GM21619 (cell line): ENCODE results near the gene SYNM.

ENCODE experiments used
- ATAC-seq: cut with Tn5 transposase; IDR thresholded peaks from one replicate; pipeline ENCODE4 v1.9.1; 2021; ENCODE audit not compliant: unreplicated experiment

Gene SYNM

GRCh38 chr15:99085413-99086326 is 19.2 kb upstream of the SYNM start:
- no peak for ATAC-seq

GRCh38 chr15:99086327-99086667 is 18.6 kb upstream of the SYNM start:
- no peak for ATAC-seq

GRCh38 chr15:99087405-99087943 is 17.4 kb upstream of the SYNM start:
- no peak for ATAC-seq

GRCh38 chr15:99090011-99090699 is 14.7 kb upstream of the SYNM start:
- ATAC-seq = peak; percentile 100

GRCh38 chr15:99090938-99091337 is 13.9 kb upstream of the SYNM start:
- ATAC-seq = no peak

- ATAC-seq = no peak
Measured at GRCh38 chr15:99092554-99093172, 12.2 kb upstream of the SYNM start.

- ATAC-seq = no peak
Measured at GRCh38 chr15:99095626-99096025, 9.3 kb upstream of the SYNM start.

GRCh38 chr15:99096173-99096893 is 8.5 kb upstream of the SYNM start:
- no peak for ATAC-seq

GRCh38 chr15:99096894-99097426 is 7.9 kb upstream of the SYNM start:
- ATAC-seq = no peak

GRCh38 chr15:99097441-99098410 is 7.2 kb upstream of the SYNM start:
- ATAC-seq = no peak

GRCh38 chr15:99098426-99098825 is 6.5 kb upstream of the SYNM start:
- no peak for ATAC-seq

GRCh38 chr15:99098991-99099390 is 5.9 kb upstream of the SYNM start:
- no peak for ATAC-seq

- no peak for ATAC-seq
Measured at GRCh38 chr15:99099661-99100060, 5.2 kb upstream of the SYNM start.

- ATAC-seq = peak; percentile 33
Measured at GRCh38 chr15:99100245-99101173, 4.4 kb upstream of the SYNM start.

GRCh38 chr15:99101501-99101900 is 3.4 kb upstream of the SYNM start:
- no peak for ATAC-seq

- no peak for ATAC-seq
Measured at GRCh38 chr15:99102332-99103235, 2.3 kb upstream of the SYNM start.

GRCh38 chr15:99103279-99103678 is 1.6 kb upstream of the SYNM start:
- ATAC-seq = no peak
